Measurements from ENCODE around the gene HHIP. TPM values are rescaled to one million over a fixed set of nuclear protein-coding genes. Genes with fewer than 3 reads are reported as not detected.

HHIP gene
- total and polyA plus RNA-seq, 4 donors, result 3.3 to 14.0 (median 6.6) TPM

DNA sequence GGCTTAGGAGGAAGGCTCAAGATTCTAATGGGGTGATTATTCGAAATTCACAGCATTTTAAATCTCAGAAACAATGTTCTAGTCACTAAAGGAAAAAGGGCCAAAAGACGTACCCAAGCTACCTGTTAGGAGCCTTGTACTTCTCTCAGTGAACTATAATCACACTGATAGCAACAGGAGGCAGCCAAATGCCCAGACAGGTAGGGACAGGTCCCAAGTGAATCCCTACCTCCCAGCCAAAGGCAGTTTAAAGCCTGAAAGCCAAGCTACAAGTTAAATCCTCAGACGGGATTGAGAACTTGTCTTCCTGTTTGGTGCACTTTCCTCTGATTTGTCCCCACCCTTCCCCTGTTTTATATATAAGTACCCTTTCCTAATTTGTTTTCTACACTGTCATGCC, 24.3 kb upstream of the HHIP start:
- Histone ChIP-seq H3K9me3 (ENCODE audit: control insufficient read depth in 4 of 4, low read length in 3 of 4) (peaks cover 0 to 4% (median under 1%) of the 10 kb centered on the region in 4 donors), H3K4me3 (ENCODE audit: low read depth in 1 of 3, low read length in 3 of 3) (no peak overlapping the region), H3K4me1 (ENCODE audit: control insufficient read depth in 4 of 4, insufficient read depth in 4 of 4, low read length in 3 of 4) (no peaks in the 10 kb centered on the region), H3K36me3 (ENCODE audit: control insufficient read depth in 4 of 4, insufficient read depth in 3 of 4, low read depth in 1 of 4, low read length in 3 of 4) (no peaks in the 10 kb centered on the region), H3K27me3 (ENCODE audit: control insufficient read depth in 4 of 4, insufficient read depth in 4 of 4, low read length in 3 of 4) (peaks cover 0 to 2% (median 0%) of the 10 kb centered on the region in 4 donors), H3K27ac (ENCODE audit: low read depth in 1 of 2, low read length in 2 of 2) (no peak overlapping the region), H3K9ac (ENCODE audit: low read depth in 1 of 2, low read length in 2 of 2) (no peak overlapping the region)
- WGBS, result 51% methylated on average over 3 of the region's 3 CpGs
- TF ChIP-seq RAD21 (IDR thresholded peaks at IDR 0.05) (no peak), TAF1 (conservative IDR thresholded peaks at IDR 0.05) (no peak), SP1 (IDR thresholded peaks at IDR 0.05) (no peak), GABPA (IDR thresholded peaks at IDR 0.05 in 1 of 2, conservative IDR thresholded peaks at IDR 0.05 in 1 of 2) (no peak), HNF4G (IDR thresholded peaks at IDR 0.05) (no peak)
- TF ChIP-seq, protein P1, sequence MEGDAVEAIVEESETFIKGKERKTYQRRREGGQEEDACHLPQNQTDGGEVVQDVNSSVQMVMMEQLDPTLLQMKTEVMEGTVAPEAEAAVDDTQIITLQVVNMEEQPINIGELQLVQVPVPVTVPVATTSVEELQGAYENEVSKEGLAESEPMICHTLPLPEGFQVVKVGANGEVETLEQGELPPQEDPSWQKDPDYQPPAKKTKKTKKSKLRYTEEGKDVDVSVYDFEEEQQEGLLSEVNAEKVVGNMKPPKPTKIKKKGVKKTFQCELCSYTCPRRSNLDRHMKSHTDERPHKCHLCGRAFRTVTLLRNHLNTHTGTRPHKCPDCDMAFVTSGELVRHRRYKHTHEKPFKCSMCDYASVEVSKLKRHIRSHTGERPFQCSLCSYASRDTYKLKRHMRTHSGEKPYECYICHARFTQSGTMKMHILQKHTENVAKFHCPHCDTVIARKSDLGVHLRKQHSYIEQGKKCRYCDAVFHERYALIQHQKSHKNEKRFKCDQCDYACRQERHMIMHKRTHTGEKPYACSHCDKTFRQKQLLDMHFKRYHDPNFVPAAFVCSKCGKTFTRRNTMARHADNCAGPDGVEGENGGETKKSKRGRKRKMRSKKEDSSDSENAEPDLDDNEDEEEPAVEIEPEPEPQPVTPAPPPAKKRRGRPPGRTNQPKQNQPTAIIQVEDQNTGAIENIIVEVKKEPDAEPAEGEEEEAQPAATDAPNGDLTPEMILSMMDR (IDR thresholded peaks at IDR 0.05; ENCODE audit: low read depth, low read length, missing input control), result no peak
- no peak for DNase-seq (ENCODE audit: low spot score)

DNA sequence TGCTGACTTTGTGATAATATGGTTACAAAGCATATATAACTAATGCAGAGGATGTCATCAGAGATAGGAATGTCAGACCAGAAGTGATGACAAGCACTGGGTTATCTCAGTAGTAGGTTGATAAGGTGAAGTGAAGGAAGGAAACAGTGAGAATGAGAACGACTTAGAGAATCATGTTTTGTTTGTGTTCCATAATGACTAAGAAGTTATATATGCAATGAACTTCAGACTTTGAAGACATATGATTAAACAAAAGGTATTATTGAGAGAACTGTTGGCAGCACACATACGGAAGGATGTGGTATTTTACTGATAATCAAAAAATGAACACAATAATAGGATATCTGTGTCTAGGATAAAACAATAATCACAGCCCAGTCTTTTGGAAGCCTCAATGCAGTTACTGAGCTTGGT, 18.3 kb upstream of the HHIP start:
- Histone ChIP-seq H3K9me3 (ENCODE audit: control insufficient read depth in 4 of 4, low read length in 3 of 4) (peaks cover 0 to 4% (median 0%) of the 10 kb centered on the region in 4 donors), H3K27me3 (ENCODE audit: control insufficient read depth in 4 of 4, insufficient read depth in 4 of 4, low read length in 3 of 4) (no peaks in the 10 kb centered on the region), H3K27ac (ENCODE audit: low read depth in 1 of 2, low read length in 2 of 2) (no peak overlapping the region), H3K36me3 (ENCODE audit: control insufficient read depth in 4 of 4, insufficient read depth in 3 of 4, low read depth in 1 of 4, low read length in 3 of 4) (no peaks in the 10 kb centered on the region), H3K9ac (ENCODE audit: low read depth in 1 of 2, low read length in 2 of 2) (no peak overlapping the region), H3K4me3 (ENCODE audit: low read depth in 1 of 3, low read length in 3 of 3) (no peak overlapping the region), H3K4me1 (ENCODE audit: control insufficient read depth in 4 of 4, insufficient read depth in 4 of 4, low read length in 3 of 4) (no peaks in the 10 kb centered on the region)
- 40% methylated on average over 2 of the region's 2 CpGs for WGBS
- DNase-seq (ENCODE audit: low spot score), result no peak
- TF ChIP-seq SP1 (IDR thresholded peaks at IDR 0.05), result no peak
- TF ChIP-seq, protein P1 (IDR thresholded peaks at IDR 0.05; ENCODE audit: low read depth, low read length, missing input control), result no peak
- no peak for TF ChIP-seq NR2F2 (IDR thresholded peaks at IDR 0.05)
- TF ChIP-seq, protein P2, sequence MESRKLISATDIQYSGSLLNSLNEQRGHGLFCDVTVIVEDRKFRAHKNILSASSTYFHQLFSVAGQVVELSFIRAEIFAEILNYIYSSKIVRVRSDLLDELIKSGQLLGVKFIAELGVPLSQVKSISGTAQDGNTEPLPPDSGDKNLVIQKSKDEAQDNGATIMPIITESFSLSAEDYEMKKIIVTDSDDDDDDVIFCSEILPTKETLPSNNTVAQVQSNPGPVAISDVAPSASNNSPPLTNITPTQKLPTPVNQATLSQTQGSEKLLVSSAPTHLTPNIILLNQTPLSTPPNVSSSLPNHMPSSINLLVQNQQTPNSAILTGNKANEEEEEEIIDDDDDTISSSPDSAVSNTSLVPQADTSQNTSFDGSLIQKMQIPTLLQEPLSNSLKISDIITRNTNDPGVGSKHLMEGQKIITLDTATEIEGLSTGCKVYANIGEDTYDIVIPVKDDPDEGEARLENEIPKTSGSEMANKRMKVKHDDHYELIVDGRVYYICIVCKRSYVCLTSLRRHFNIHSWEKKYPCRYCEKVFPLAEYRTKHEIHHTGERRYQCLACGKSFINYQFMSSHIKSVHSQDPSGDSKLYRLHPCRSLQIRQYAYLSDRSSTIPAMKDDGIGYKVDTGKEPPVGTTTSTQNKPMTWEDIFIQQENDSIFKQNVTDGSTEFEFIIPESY (IDR thresholded peaks at IDR 0.05), result no peak
- TF ChIP-seq, protein P3, sequence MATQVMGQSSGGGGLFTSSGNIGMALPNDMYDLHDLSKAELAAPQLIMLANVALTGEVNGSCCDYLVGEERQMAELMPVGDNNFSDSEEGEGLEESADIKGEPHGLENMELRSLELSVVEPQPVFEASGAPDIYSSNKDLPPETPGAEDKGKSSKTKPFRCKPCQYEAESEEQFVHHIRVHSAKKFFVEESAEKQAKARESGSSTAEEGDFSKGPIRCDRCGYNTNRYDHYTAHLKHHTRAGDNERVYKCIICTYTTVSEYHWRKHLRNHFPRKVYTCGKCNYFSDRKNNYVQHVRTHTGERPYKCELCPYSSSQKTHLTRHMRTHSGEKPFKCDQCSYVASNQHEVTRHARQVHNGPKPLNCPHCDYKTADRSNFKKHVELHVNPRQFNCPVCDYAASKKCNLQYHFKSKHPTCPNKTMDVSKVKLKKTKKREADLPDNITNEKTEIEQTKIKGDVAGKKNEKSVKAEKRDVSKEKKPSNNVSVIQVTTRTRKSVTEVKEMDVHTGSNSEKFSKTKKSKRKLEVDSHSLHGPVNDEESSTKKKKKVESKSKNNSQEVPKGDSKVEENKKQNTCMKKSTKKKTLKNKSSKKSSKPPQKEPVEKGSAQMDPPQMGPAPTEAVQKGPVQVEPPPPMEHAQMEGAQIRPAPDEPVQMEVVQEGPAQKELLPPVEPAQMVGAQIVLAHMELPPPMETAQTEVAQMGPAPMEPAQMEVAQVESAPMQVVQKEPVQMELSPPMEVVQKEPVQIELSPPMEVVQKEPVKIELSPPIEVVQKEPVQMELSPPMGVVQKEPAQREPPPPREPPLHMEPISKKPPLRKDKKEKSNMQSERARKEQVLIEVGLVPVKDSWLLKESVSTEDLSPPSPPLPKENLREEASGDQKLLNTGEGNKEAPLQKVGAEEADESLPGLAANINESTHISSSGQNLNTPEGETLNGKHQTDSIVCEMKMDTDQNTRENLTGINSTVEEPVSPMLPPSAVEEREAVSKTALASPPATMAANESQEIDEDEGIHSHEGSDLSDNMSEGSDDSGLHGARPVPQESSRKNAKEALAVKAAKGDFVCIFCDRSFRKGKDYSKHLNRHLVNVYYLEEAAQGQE (IDR thresholded peaks at IDR 0.05), result no peak
- TF ChIP-seq, protein P4, sequence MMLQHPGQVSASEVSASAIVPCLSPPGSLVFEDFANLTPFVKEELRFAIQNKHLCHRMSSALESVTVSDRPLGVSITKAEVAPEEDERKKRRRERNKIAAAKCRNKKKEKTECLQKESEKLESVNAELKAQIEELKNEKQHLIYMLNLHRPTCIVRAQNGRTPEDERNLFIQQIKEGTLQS (IDR thresholded peaks at IDR 0.05), result no peak
- no peak for TF ChIP-seq YY1 (IDR thresholded peaks at IDR 0.05)
- TF ChIP-seq GABPA (IDR thresholded peaks at IDR 0.05 in 1 of 2, conservative IDR thresholded peaks at IDR 0.05 in 1 of 2), result no peak
